Myometrial cell (primary cell): ENCODE measurements around the gene CYP2R1. TPM values are rescaled to one million over a fixed set of nuclear protein-coding genes. Genes with fewer than 3 reads are reported as not detected.

ENCODE experiments used
- total RNA-seq: library from RNA; depleted of rRNA; stranded (reverse); fragments of >200 nt; gene quantifications from 2 replicates; pipeline ENCODE4 v1.2.3, GENCODE V29; 2015

The CYP2R1 gene
- total RNA-seq = 4.4 and 8.1 TPM in 2 replicates

GRCh38 chr11:14892036-14892556 is at the start of gene CYP2R1:
TSS of gene CYP2R1 (minus strand) at chr11:14892231. CDS start at chr11:14892205, 26 bp downstream.

Other genes with a start within 250 kb of the CYP2R1 start
- 0.18 and 1.2 TPM in 2 replicates for gene PDE3B, start 248.4 kb downstream of the CYP2R1 start, total RNA-seq
- not detected in 2 replicates for gene CALCA, start 80.1 kb upstream of the CYP2R1 start, total RNA-seq
- not detected in 2 replicates for gene CALCB, start 181.4 kb upstream of the CYP2R1 start, total RNA-seq
- gene INSC, start 222.7 kb upstream of the CYP2R1 start, total RNA-seq = 12.1 and 20.8 TPM in 2 replicates